RWPE1 (cell line): ENCODE data around the gene ADGRG2.

Source experiments
- CTCF ChIA-PET: fragments of 350-600 bp; sonication (Branson Sonifier 250); formaldehyde crosslinking; extraction: SDS; loops from one replicate; lab custom pipeline; 2021; lab: Yijun Ruan, JAX
- POLR2A ChIA-PET: fragments of 400-600 bp; formaldehyde crosslinking; extraction: SDS; loops from one replicate; lab custom pipeline; 2020; ENCODE audit warnings: antibody characterized with exemption; ENCODE audit not compliant: low non-redundant PET; lab: Yijun Ruan, JAX
- DNase-seq: peaks from one replicate; pipeline ENCODE4 v3.0.0; 2012; ENCODE audit warnings: low spot score
- H3K27ac ChIP-seq: fragments of 450-650 bp; 2 replicates; pipeline ENCODE4 v1.5.1; 2017
- TF ChIP-seq, protein P1 (sequence below): fragments of 450-650 bp; conservative IDR thresholded peaks from 2 replicates; pipeline ENCODE4 v1.5.1; 2017; ENCODE audit warnings: low read depth, mild to moderate bottlenecking

Gene ADGRG2

DNA sequence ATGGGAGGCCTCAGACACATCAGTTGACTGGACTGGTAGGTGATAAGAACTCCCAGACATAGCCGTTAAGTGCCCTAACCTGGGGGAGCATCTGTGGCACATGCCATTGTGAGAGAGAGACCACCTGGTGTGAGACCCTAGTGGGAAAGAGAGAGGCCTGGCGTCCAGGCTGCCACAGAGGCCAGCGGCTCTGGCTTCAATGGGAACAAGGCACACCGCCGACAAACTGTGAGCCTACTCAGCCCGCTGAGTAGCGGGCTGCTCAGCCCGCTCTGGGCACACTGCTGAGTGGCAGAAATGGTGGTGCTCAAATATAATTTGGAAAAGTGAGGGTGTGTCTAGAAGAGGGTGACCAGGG is 172.3 kb downstream of the ADGRG2 start:
- TF ChIP-seq, protein P1, sequence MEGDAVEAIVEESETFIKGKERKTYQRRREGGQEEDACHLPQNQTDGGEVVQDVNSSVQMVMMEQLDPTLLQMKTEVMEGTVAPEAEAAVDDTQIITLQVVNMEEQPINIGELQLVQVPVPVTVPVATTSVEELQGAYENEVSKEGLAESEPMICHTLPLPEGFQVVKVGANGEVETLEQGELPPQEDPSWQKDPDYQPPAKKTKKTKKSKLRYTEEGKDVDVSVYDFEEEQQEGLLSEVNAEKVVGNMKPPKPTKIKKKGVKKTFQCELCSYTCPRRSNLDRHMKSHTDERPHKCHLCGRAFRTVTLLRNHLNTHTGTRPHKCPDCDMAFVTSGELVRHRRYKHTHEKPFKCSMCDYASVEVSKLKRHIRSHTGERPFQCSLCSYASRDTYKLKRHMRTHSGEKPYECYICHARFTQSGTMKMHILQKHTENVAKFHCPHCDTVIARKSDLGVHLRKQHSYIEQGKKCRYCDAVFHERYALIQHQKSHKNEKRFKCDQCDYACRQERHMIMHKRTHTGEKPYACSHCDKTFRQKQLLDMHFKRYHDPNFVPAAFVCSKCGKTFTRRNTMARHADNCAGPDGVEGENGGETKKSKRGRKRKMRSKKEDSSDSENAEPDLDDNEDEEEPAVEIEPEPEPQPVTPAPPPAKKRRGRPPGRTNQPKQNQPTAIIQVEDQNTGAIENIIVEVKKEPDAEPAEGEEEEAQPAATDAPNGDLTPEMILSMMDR, result no peak
- ChIA-PET CTCF (interaction anchor here (0.6 kb wide), 1 partner anchor 238 kb away, joined by 3 read pairs; no protein-coding TSS in a partner anchor), POLR2A (no interaction called here)
- DNase-seq, result no peak
- H3K27ac ChIP-seq, result no peak overlapping the region

DNA sequence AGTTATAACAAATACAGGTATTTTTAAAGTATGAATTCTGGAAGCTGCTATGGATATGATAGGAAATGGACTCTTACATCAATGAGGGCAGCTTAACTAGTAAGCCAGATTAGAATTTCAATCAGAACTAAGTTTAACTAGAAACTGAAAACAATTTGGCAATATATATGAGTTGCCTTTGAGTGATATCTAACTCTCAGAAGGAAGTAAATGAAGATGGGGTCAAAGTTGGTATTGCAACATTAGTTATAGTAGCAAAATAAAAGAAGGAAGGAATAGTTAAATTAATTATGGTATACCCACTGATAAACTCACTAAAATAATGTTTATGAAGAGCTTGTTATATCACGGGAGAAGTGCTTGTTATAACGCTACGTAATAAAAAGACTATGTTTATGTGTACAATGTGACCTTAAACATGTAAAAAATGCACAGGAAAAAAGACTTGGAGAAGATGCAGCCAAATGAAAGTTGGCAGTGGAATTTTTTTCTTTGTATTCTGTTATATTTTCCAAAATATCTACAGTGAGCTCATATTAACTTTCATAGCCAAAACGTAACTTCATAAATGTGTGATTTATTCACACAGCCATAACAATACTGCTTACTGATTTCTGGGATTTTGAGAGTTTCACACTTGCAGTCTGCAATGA is 172.9 kb downstream of the ADGRG2 start:
- H3K27ac ChIP-seq, result no peak overlapping the region
- ChIA-PET POLR2A (no interaction called here), CTCF (interaction anchor here (0.6 kb wide), 1 partner anchor 238 kb away, joined by 3 read pairs; no protein-coding TSS in a partner anchor)
- TF ChIP-seq, protein P1, result no peak
- DNase-seq, result no peak

DNA sequence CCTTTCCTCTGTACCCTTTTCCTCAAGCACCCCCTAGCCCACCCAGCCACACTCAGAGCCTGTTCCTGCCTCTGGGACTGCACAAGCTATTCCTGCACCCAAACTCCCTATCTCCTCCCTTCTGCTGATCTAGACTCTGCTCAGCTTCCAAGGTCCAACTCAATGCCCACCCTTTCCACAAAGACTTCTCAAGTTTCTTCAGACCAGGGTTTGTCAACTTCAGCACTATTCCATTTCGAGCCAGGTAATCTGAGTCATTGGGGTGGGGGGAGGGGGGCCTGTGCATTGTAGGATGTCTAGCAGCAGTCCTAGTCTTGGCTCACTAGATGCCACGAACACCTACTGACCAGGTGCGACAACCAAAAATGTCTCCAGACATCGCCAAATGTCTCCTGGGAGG is 175.7 kb downstream of the ADGRG2 start:
- DNase-seq, result no peak
- H3K27ac ChIP-seq, result no peak overlapping the region
- TF ChIP-seq, protein P1, result no peak
- ChIA-PET CTCF (no interaction called here), POLR2A (no interaction called here)

DNA sequence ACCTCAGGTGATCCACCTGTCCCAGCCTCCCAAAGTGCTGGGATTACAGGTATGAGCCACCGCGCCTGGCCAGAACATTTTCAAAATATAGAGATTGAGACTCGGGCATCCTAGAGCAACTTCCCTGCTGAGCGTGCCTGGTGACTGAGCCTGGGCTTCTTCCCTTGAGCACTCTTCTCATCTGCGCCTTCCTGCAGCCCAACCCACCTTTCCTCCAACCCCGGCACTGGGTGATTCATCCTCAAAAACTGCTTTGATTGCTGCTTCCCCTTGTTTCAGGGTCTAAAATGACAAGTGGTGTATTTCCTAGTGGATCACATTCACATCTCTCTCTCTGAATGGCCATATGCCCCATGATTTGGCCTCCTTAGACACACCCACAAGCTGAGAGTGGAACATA is 176.1 kb downstream of the ADGRG2 start:
- no peak overlapping the region for H3K27ac ChIP-seq
- TF ChIP-seq, protein P1, result no peak
- ChIA-PET CTCF (no interaction called here), POLR2A (no interaction called here)
- DNase-seq, result peak; percentile 1

DNA sequence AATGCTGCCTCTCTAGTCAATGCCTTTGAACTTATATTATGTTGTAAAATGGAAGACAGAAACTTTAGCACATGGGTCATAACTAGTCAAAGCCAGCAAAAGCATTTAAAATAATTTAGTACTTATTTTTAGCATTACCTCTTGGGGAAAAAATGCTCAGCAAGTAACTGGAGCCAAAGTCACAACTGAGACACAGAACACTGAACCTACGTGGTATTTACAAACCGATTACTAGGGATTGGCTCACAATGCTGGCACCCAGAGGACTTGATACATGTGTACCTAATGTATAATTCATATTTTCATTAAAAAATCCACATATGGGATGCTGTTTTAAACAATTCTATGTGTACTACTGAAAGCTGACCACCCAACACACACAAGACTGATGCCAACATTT is 176.8 kb downstream of the ADGRG2 start:
- ChIA-PET POLR2A (no interaction called here), CTCF (no interaction called here)
- H3K27ac ChIP-seq, result no peak overlapping the region
- DNase-seq, result no peak
- TF ChIP-seq, protein P1, result no peak

DNA sequence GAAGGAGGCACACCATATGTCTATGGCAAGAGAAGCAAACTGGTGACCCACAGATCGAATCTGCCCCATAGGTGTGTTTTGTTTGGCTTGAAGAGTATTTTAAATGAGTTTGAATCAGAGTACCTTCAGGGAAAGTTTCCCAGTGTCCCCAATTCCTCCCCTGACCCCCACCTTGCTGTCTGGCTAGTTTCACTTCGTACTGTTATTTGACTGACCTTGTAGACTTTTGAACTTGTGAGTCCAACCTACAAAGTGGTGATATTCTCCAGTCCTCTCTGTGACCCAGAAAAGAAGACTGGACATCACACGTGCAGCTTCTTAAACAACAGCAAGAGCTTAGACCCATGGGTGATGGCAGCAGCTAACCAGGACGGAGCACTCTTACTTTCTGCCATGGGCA is 177.8 kb downstream of the ADGRG2 start:
- TF ChIP-seq, protein P1, result no peak
- POLR2A ChIA-PET, result no interaction called here
- CTCF ChIA-PET, result no interaction called here

More for the DNA sequence above, 177.8 kb downstream of the ADGRG2 start:
- DNase-seq, result no peak
- no peak overlapping the region for H3K27ac ChIP-seq
